RPMI8226 (cell line): ENCODE measurements around the gene RAB2B.
A peak's percentile ranks its signal among the peaks of the same experiment; 100 is the strongest.

ENCODE experiments used
- DNase-seq: peaks from one replicate; pipeline ENCODE4 v3.0.0-alpha.2; 2015

The RAB2B gene

DNA sequence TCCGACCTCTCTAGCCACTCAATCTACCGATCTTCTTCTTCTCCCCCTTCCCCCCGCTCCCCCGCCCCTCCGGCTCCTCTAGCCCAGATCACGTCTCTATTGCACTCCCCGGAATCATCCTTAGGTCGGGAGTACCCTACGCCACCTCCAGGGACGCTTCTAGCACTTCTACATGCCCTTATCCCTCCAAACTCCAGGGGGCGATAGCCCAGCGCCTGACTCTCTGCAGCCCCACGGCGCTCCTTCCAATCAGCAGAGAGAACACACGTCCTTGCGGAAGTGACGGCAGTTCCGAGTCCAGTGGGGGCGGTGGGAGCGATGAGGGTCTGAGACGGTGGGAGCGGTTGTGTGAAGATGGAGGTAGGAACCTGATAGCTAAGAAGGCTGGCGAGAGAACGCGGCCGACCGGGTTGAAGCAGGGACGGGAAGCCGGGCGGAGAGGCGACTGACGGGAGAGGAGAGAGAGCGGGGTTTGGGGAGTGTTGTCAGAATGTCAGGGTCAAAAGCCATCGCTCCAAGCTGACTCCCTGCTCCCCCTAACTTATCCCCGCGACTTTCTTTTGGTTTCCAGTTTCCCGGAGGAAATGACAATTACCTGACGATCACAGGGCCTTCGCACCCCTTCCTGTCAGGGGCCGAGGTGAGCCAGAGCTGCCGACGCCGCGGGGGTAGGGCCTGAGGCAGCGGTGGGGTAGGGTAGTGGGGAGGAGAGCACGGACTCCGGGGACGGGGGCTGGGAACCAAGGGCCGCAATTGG, at the start of gene RAB2B, which contains the start of gene TOX4:
Gene RAB2B (minus strand): TSS at position 35 of the 757 bp plus-strand sequence. CDS start 87 bp downstream, outside the sequence.
Gene TOX4 (plus strand): TSS at position 271 of the 757 bp plus-strand sequence. CDS start 84 bp downstream, at position 355.
- DNase-seq = peak; percentile 94

DNA sequence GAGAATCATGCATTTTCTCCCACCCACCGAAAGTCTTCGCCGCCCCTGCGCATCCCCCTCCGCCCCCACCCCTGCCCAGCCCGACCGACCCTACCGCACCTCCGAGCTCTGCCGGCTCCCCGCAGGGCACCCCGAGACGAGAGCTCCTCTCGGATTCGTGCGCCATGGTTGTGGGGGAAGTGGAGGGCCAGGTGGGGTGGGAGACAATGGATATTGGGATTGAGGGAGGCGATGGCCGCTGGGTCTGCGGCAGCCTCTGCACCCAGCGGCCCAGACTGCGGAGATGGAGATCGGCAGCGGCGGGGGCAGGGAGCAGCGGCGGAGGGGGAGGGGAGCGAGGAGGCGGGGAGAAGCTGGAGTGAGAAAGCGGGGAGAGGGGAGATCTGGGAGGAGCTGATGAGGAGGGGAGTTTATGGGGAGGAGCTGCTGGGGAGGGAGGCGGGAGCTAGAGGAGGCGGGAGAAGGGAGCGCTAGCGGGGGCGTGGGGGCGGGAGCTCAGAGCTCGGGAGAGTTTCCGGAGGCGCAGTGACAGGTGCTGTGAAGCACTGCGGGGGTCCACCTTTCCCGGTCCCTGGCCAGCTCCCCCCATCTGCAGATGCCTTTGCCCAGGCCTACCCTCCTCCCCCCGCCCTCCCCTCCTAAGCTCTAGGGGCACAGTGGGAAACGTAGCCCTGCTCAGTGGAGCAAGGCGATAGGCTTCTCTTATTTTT, 49.4 kb upstream of the RAB2B start, which contains the start of gene SALL2:
Gene SALL2 (minus strand): TSS at position 385 of the 710 bp plus-strand sequence. CDS start 219 bp downstream, at position 166.
- DNase-seq = no peak

DNA sequence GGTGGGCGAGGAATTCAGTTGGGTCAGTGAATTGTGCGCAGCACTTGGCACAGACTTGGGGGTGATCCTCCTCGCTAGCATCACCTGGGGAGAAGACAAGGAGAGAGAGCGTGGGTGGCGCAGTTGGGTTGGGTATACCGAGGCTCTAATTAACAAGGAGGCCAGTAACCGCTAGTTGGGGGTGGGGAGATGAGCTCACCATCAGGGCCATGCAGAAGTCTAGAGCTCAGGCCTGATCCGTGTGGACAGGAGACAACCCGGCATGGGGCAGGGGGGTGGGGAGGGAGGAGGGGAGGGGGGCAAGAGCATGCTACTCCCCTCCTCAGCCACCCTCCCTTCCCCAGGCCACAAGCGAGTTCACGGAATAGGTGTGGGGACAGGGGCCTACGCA, 48.8 kb upstream of the RAB2B start:
- no peak for DNase-seq

DNA sequence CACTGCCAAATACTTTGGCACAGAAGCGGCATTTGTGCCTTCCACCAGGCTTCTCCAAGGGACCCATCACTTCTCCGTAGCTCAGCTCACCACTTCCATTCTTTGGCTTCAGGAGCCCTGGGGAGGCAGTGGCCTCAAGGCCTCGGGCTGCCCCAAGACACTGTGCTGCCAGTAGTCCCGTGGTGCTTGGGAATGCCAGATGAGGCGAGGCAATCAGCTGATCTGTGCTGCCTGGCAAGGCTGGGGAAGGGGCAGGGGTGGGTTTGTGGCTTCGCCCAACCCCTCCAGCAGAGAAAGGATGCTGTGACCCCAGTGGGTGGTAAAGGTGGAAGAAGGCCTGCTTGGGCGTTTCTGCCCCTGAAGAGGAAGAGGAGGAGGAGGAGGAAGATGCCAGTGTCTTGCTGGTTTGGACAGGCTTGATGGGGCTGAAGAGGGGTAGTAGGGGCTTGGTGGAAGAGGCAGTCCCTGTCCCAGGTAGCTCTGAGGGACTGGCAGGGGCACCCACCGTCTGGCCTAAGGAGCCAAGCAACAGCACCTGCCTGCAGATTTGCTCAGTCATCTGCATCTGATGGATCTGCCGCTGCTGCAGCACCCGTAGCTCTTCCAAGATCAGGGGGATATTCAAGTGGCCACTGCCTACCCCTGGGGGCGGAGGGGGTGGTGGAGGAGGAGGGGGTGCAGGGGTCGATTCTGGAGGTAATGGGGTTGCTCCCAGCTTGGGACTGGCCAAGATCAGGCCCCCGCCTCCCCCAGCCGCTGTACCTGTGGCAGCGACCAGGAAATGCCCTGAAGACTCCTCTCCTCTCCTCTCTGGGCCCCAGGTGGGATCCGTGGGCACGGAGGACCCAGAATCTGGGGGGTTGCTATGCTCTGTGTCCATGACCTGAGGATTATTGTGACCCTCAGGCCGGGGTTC, 48.1 kb upstream of the RAB2B start:
- DNase-seq = no peak

DNA sequence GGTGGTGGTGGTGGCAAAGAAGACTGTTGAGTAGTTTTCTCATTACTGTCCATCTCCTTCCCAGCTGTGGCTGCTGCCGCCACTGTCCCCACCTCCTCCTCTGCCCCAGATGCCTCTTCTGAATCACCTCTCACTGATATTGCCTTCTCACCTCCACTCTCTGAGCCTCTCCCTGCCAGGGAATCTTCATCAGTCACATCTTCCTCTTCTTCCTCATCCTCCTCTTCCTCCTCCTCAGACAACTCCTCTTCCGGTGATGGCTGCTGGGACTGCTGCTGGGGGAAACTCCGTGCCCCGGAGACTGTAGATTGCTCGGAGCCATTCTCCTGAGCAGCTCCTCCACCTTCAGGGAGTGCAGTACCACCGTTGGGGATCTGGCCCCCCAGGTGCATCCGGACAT, 46.4 kb upstream of the RAB2B start:
- DNase-seq = no peak

DNA sequence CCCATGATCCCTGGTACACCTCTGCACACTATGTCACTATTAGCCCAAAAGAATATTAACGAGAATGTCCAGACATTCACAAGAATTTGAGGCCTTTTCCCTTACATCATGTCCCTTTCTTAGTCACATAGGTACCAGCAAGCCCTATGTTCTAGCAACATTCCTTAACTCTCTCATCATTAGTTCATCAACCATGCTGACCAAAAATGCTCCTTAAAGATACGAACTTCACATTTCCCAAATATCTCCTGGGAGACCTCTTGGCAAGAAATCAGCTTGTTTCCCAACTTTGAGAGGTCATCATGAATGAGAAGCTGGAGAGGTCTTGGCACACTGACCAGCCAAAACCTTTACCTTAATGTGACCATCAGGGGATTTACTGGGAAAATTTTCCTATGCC, 44.7 kb upstream of the RAB2B start:
- DNase-seq = no peak

DNA sequence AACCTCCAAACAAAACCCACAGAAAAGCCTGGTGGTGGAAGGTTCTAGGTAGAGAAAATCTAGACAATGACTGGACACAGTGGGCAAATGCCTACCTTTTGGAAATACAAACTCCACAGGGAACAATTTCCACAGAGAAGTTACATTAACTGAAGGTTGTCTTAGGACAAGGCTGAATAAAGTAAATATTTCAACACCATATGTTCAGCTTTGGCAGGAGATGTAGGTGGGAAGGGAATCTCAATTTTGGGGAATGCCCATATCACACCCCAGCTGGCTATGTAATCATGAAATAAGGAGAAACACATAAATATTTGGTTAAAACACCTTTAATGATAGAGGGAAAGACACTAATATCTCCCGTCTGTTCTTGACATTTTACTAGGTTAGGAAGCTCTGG, 44.0 kb upstream of the RAB2B start:
- no peak for DNase-seq

DNA sequence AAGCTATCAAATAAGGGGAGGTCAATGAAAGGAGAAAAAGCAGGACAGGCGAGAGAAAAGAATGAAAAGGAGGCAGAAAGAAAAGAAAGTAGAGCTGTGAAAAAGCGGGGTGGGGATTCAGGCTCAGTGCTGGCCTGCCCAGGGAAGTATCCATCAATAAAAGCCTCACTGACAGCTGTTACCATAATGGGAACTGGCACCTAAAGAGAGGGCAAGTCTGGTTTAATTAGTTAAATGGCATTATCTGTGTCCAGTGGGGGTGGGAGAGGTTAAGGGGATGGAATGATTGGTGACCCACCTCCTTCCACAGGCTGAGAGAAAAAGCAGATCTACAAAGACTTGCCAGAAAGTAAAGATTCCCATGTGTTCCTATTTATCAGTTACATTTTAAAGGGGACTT, 42.0 kb upstream of the RAB2B start:
- no peak for DNase-seq

DNA sequence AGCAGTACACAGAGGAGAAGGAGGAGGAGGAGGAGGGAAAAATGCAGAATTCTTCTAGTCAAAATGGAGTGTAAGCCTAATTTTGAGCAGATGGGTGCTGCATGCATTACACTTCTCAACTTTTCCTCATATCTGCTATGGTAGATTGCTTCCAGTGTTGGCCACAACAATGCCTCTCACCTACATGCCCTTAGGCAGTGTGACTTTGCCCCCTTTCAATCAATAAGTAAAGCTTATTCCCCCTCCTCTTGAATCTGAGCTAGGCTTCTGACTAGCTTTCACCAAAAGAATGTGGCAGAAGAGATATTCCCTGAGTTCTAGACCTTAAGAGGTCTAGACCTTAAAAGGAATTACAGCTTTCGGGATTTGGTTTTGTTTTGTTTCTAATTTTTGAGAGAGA, 37.6 kb upstream of the RAB2B start:
- DNase-seq = no peak

DNA sequence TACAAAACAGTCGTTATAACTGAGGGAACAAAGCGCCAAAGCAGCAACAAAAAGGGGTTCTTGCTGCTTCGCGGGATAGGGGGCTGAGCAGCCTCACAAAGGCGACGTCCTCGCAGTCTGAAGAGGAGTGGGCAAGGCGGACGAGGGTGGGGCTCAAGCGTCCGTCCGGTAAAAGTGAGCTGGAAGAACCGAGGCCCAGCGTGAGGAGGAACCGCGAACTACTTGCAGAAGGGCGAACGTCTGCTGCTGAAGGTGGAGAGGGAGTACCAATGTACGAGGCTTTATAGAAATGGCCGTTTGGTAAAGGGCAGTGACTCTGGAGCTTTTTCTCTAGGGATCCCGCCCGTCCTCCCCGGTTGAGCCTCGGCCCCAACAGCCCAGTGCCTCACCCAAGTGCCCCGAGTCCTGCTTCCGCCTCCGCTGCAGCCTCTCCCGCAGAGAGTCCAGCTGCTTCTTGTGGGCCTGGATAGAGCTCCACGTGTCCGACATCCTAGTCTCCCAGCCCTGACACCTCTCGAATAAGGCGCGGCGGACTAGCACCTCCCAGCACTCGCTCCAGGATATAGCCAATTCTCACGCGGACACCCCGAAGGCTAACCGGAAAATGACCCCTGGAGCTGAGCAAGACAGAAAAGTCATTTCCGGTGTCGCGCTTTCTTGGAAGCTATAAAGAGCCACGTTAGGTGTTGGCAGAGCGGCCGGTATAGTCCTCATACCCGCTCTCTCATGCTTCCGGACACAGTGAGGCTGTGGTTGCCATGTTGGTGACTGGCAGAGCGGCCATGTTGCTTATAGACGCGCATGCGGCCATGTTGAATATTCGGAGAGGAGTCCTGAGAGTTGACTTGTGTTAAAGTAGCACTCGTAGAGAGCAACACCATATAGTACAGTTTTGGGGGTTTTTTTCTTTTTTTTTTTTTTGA, 34.2 kb upstream of the RAB2B start, which contains the start of gene METTL3:
Gene METTL3 (minus strand): TSS at position 606 of the 923 bp plus-strand sequence. CDS start 117 bp downstream, at position 489.
- peak; percentile 95 for DNase-seq

DNA sequence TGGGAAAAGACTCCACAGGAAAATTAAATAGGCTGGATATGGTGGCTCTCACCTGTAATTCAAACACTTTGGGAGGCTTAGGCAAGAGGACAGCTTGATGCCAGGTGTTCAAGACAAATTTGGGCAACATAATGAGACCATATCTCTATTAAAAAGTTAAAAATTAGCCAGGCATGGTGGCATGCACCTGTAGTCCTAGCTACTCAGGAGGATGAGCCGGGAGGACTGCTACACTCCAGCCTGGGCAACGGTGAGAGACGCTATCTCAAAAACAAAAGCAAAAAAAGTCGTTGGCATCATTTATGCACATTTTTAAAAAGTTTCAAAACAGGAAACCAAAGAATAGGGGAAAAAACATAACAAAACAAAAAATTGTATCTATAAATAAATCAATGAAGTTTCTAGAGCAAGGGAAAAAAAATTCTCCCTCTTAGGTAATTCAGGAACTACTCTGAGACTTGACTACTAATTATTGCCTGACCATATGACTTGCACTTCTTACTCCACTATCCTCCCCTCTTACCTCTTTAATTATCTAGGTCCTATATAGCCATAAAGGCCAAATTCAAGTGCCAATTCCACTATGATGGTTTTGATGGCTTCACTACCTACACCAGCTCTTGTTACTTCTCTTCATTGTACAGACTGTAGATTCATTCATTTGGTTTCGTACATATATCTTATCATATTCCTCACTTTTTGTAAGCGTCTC, 32.8 kb upstream of the RAB2B start:
- no peak for DNase-seq

DNA sequence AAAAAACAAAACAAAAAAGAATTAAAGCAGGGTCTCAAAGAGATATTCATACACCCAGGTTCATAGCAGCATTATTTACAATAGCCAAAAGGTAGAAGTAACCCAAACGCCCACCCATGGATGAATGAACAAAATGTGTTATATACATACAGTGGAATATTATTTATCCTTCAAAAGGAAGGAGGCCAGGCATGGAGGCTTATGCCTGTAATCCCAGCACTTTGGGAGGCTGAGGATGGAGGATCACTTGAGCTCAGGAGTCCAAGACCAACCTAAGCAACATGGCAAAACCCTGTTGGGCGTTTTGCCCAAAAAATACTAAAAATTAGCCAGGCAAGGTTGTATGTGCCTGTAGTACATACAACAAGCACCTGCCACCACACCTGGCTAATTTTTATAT, 29.8 kb upstream of the RAB2B start:
- DNase-seq = no peak

DNA sequence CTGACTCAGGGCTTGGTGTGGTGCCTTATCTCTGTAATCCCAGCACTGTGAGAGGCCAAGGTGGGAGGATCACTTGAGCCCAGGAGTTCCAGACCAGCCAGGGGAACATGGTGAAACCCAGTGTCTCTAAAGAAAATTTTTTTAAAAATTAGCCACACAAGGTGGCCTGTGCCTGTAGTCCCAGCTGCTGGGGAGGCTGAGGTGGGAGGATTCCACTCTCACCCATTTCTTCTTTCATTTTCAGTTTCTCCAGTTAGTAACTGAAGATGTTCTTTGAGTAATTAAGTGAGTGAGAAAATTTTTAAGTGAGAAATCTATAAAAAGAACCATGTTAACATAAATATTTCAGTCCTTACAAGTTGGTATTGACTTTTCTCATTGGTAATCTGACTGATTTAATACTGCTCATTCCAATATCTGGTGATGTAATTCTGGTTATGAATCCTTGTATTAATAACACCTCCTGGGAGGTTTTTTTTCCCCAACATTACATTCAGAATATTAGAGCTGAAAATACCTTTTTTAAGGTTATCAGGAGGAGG, 28.3 kb upstream of the RAB2B start:
- peak; percentile 8 for DNase-seq

DNA sequence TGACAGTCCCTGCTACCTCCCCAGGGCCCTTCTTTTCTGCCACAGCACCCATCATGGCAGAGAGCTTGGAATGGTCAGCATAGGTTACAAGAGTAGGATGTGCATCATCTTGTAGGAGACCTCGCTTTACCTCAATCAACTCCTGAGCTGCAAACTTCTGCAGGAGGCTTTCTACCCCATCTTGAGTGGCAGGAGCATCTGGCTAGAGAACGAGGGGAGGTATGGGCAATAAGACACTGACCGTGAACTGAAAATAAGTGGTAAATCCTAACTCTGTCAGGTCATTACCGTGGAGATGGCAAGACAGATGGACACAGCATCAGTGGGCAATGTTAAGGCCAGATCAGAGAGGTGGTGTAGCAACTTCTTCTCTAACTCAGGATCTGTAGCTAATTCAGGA, 26.6 kb upstream of the RAB2B start:
- no peak for DNase-seq

DNA sequence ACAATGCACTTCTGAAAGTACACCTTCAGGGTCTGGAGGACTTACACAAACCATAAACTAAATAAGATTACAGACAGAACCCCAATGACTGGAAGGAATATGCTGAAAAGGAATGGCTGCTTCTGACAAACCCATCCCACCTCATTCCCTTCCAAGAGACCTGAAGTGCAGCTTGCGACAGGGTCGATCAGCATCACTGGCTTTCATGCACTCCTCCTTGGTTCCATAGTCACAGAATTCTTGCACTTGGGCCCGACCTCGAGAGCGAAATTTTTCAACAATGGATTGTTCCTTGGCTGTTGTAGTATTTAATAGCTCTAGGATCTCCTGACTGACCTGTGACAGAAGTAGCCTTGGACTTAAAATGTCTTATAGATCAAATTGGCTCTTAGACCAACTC, 24.8 kb upstream of the RAB2B start:
- DNase-seq = no peak

DNA sequence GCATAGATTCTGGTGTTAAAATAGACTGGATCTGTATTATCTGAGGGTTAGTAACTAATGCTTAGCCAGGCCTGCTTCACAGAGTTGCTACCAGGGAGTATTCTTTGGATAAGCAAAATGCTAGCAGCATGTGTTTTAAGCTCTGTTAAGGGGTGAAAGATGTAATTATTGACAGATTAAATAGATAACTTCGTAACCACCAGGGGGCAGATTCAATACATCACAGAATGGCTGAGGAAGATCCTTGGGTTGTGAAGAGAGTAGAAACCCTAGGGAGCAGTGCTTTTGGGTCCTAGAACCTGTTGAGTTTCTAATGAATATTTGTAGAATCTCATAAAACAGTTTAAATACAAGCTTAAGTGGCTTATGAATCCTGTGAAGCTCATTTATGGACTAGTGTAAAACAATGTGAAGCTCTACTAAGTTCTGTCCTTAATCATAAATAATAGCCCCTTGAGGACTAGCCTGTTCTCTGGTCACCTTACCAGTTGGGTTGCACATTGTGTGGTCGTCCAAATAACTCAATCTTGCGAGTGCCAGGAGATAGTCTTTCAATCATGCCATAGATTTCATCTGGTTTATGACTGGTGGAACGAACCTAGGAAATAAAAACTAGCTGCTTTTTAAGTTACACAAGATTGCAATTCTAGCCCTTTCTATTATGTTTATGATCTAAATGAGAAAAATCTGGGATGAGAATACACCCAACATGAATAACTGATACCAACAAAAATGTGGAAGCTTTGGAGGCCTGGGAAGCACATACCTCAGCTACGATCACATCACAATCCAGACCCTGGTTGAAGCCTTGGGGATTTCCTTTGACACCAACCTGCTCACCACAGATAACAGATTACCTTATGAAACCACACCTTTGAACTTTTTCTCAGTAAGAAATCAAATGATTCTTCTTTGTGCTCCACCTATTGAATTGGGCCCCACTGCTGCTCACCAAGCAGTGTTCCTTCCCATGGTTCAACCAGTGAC, 22.1 kb upstream of the RAB2B start:
- DNase-seq = peak; percentile 40

DNA sequence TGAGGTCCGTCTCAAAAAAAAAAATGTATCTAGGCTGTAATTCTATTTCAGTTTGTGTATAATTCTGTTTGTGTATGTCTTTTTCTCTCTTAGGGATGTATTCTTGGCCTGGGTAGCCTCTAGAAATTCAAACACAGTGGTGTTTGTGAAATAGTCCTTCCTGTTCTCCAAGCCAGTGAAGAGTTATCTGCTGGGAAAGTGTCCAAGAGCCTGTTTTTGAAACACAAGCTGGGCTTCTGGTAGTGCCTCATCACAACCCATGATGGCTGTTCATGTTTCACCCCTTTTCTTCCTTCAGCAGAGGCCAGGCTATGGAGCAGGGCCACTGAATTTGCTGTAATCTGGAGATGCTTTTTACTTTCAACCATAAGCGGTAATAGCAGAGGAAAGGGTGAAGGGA, 19.7 kb upstream of the RAB2B start:
- no peak for DNase-seq

DNA sequence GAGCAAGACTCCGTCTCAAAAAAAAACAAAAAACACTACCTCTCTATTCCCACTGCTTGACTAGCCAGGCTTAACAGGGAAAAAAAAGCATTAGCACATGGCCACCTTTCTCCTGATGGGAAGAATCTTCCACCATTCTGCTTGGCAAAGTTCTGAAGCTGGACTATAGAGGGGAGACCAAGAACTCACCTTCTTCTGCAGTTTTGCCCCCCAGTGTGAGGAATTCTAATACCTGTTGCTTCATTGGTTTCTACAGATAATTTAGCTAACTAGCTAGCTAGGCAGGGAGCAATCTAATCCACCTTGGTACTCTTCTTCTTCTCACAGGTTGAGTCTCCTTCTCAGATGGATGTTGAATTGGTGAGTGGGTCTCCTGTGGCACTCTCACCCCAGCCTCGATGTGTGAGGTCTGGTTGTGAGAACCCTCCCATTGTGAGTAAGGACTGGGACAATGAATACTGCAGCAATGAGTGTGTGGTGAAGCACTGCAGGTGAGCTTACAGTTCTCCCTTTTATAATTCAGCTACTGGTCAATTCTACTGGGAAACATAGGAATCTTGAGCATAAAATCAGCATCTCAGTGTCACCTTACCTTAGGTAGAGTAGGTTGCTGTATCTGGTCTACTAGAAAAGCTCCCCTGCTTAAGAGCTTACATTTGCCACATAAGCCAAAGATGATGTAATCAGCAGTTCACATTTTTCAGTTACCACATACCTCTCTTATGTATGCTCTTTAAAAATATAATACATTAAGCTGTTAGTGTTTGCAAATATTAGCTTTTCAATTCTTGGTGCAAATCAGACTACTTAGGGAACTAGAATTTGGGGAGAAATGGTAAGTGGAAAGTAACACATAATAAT, 18.4 kb upstream of the RAB2B start:
- no peak for DNase-seq
